GM19193 (cell line): ENCODE data around the gene ILDR2.

ENCODE experiments used
- POLR2A ChIP-seq: IDR thresholded peaks from 4 replicates; pipeline ENCODE4 v1.6.1; 2011; ENCODE audit not compliant: insufficient read depth, insufficient read length; ENCODE audit errors: extremely low read depth

ILDR2 gene

GRCh38 chr1:166888373-166889111 lies 86.8 kb downstream of the ILDR2 start:
- TF ChIP-seq POLR2A = no peak

- TF ChIP-seq POLR2A = no peak
These were observed 90.4 kb downstream of the ILDR2 start for GRCh38 chr1:166884971-166885370.

GRCh38 chr1:166884040-166884642 lies 91.2 kb downstream of the ILDR2 start:
- TF ChIP-seq POLR2A = no peak

GRCh38 chr1:166882893-166883292 lies 92.4 kb downstream of the ILDR2 start:
- no peak for TF ChIP-seq POLR2A

- no peak for TF ChIP-seq POLR2A
These were observed 98.9 kb downstream of the ILDR2 start for GRCh38 chr1:166876540-166876838.

- TF ChIP-seq POLR2A = peak; percentile 78
These were observed 99.4 kb downstream of the ILDR2 start, which contains the start of gene TADA1 for GRCh38 chr1:166875734-166876539. TSS of gene TADA1 (minus strand) at chr1:166876264. CDS start at chr1:166876233, 31 bp downstream.

GRCh38 chr1:166875302-166875733 lies 100.0 kb downstream of the ILDR2 start:
- TF ChIP-seq POLR2A = no peak

GRCh38 chr1:166874464-166874863 lies 100.9 kb downstream of the ILDR2 start:
- TF ChIP-seq POLR2A = no peak

GRCh38 chr1:166870584-166870983 lies 104.8 kb downstream of the ILDR2 start:
- TF ChIP-seq POLR2A = no peak

GRCh38 chr1:166869318-166870099 lies 105.8 kb downstream of the ILDR2 start:
- TF ChIP-seq POLR2A = no peak

GRCh38 chr1:166868639-166869038 lies 106.7 kb downstream of the ILDR2 start:
- no peak for TF ChIP-seq POLR2A

- TF ChIP-seq POLR2A = no peak
These were observed 109.4 kb downstream of the ILDR2 start for GRCh38 chr1:166865926-166866325.

- no peak for TF ChIP-seq POLR2A
These were observed 115.7 kb downstream of the ILDR2 start for GRCh38 chr1:166859597-166859996.

GRCh38 chr1:166858726-166859419 lies 116.5 kb downstream of the ILDR2 start:
- no peak for TF ChIP-seq POLR2A
